ENCODE results near the gene TMEM147.

TMEM147 gene

DNA sequence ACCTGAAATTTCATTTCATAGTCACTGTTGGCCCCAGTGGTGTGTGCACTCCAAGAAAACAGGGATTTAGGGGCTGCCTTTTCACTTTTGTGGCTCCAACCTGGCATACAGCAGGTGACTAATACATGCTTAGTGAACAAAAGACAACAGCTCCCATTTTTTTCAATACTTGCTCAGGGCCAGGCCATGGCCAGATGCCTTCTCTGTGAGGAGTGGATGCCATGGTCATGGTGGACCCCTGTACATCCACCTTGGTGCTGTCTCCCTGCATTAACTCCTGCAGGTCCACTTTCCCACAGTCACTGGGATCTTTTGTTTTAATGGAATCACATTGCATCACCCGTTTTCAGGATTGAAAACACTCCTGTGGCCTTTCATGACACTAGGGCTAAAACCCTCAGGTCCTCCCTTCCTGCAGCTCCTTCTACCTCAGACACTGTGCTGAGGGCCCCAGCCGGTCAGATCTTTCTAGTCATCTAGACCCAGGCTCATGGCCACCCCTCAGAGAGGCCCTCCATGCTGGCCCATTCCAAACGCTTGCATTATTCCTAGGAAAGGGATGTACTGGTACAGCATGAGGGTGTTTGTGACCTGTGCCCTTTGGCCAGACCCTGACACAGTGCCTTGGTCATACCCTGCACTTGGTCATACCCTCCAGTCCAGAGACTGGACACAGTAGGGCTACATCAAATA, 1.2 kb upstream of the TMEM147 start:
- TF ChIP-seq, protein P1, sequence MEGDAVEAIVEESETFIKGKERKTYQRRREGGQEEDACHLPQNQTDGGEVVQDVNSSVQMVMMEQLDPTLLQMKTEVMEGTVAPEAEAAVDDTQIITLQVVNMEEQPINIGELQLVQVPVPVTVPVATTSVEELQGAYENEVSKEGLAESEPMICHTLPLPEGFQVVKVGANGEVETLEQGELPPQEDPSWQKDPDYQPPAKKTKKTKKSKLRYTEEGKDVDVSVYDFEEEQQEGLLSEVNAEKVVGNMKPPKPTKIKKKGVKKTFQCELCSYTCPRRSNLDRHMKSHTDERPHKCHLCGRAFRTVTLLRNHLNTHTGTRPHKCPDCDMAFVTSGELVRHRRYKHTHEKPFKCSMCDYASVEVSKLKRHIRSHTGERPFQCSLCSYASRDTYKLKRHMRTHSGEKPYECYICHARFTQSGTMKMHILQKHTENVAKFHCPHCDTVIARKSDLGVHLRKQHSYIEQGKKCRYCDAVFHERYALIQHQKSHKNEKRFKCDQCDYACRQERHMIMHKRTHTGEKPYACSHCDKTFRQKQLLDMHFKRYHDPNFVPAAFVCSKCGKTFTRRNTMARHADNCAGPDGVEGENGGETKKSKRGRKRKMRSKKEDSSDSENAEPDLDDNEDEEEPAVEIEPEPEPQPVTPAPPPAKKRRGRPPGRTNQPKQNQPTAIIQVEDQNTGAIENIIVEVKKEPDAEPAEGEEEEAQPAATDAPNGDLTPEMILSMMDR (IDR thresholded peaks at IDR 0.05; ENCODE audit: low read depth, low read length): no peak
- peak overlapping the region; percentile 90 to 94 for H3K4me3 ChIP-seq (replicated peaks in 1 of 2; ENCODE audit: low read depth in 2 of 2, low read length in 2 of 2)
- DNase-seq (ENCODE audit: low read depth in 2 of 2): no peak

DNA sequence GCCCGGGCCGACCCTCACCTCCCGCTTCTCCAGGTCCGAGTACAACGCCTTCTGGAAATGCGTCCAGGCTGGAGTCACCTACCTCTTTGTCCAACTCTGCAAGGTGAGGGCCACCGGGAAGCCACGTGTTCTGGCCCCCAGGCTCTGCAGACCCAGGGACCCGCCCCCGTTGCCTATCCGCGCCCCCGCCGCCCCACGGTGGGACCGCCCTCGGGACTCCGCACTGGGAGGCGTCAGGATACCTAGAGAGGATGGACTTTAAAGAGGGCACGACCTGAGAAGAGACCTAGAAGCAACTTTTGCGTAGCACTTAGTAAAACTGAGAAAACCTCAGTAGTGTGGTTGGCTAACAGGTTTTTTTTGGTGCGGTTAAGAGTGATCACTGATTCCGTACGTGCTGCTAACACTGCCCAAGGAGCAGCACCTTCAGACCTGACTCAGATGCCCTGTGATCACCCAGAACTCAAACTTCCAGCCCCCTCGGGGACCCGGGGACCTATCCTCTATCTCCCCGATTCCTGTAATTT, 492 bp downstream of the TMEM147 start:
- DNase-seq (ENCODE audit: low read depth in 2 of 2): peak; percentile 26 to 31
- TF ChIP-seq, protein P1 (IDR thresholded peaks at IDR 0.05; ENCODE audit: low read depth, low read length): no peak
- H3K4me3 ChIP-seq (replicated peaks in 1 of 2; ENCODE audit: low read depth in 2 of 2, low read length in 2 of 2): peak overlapping the region; percentile 90 to 94

DNA sequence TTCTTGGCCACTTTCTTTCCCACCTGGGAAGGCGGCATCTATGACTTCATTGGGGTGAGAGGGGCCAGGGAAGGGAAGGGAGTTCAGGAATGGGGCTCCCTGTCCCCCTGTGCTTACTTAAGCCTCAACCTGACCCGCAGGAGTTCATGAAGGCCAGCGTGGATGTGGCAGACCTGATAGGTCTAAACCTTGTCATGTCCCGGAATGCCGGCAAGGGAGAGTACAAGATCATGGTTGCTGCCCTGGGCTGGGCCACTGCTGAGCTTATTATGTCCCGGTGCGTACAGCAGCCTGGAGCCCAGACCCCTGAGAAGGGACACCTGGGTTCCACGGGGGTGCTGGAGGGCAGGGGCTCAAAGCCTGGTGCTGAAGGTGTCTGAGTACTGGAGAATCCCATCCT, 1.1 kb downstream of the TMEM147 start:
- DNase-seq (ENCODE audit: low read depth in 2 of 2): no peak
- TF ChIP-seq, protein P1 (IDR thresholded peaks at IDR 0.05; ENCODE audit: low read depth, low read length): no peak
- peak overlapping the region; percentile 90 to 94 for H3K4me3 ChIP-seq (replicated peaks in 1 of 2; ENCODE audit: low read depth in 2 of 2, low read length in 2 of 2)

DNA sequence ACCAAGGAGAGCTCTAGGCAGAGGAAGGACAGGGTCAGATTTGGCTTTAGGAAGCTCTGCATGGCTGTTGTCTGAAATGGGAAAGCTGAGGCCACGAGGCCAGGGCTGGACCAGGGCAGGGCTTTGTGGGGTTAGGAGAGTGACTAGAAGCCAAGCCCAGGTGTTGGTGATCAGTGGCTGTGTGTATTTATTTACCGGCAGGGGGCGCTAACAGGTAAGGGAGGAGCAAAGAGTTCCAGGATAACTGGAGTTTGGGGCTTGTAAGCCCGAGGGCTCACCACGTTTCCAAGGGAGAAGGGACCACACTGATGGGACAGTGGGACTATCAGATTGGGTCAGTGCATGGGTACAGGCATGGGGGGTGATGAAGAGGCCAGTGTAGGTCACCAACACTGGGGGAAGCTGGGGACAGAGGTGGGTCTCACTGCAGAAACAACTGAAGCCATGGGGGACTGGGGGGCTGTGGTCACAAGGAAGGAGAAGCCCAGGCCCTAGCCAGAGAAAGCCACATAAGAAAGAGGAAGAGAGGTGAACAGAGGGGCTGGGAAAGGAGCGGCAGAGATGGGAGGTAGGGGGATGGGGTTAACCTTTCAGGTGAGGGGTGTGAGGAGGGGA, 3.9 kb downstream of the TMEM147 start:
- TF ChIP-seq, protein P1 (IDR thresholded peaks at IDR 0.05; ENCODE audit: low read depth, low read length): peak; percentile 80
- peak; percentile 77 to 78 for DNase-seq (ENCODE audit: low read depth in 2 of 2)
- H3K4me3 ChIP-seq (replicated peaks in 1 of 2; ENCODE audit: low read depth in 2 of 2, low read length in 2 of 2): no peak overlapping the region

DNA sequence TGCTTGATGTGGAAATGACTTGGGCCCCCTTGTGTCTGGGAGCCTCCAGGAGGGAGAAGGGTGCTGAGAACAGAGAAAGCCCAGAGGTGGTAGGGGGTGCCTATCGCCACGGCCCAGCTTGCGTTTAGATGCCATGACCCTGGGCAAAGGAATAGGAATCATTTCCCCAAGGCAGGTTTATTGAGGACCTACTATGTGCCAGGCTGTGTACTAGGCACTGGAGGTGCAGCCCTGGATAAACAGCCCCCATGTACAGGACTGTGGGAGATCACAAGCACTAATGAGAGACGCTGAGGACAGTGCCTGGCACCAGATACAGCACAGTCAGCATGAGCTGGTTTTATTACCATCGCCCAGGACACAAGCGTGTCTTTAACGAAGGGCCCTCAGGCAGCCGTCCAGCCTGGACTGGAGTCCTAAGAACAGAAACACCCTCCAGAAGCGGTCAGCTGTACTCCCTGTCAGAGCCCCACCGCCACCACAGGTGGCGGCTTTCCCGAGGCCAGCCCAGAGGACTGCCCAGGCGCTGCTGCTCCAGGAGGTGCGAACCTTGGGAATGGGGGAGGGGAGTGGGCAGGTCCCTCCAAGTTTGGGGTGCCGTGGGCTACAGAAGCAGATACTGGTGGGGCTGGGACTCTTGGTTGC, 4.6 kb downstream of the TMEM147 start:
- no peak for DNase-seq (ENCODE audit: low read depth in 2 of 2)
- H3K4me3 ChIP-seq (replicated peaks in 1 of 2; ENCODE audit: low read depth in 2 of 2, low read length in 2 of 2): no peak overlapping the region
- TF ChIP-seq, protein P1 (IDR thresholded peaks at IDR 0.05; ENCODE audit: low read depth, low read length): no peak

DNA sequence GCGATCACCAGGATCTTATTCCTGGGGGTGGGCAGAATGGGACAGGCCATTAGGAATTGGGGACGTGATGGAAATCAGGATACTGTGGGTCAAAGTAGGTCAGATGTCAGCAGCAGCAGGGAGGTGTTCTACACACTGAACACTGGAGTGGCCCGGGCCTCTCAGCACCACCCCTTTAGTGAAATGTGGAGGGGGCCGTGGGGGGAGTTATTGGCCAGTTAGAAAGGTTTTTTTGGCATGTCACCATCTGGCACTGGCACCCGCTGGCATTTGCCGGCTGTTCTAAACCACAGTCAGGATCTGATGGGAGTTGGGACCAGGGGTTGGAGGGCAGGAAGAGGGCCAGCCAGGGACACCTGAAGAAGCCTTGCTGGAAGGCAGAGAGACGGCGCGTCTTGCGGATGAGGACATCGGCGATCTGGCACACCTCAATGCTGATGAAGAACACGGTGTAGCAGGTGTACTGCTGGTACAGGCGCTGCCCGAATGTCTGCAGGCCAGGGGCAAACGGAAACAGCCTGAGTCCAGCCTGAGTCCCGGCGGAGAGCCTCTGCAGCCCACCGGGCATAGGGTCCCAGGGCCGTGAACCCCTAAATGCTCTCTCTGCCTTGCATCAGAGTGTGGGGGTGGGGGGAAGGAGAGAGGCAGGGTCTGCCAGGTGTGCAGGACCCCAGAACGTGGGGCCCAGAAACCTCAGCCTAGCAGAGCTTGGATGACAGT, 5.8 kb downstream of the TMEM147 start:
- DNase-seq (ENCODE audit: low read depth in 2 of 2): no peak
- H3K4me3 ChIP-seq (replicated peaks in 1 of 2; ENCODE audit: low read depth in 2 of 2, low read length in 2 of 2): no peak overlapping the region
- TF ChIP-seq, protein P1 (IDR thresholded peaks at IDR 0.05; ENCODE audit: low read depth, low read length): no peak
